HG03095 (cell line): Measurements from ENCODE around the gene CYP2R1.
"Not testable (repeated sequence)": the region's sequence is repeated elsewhere in the genome, so short reads cannot be mapped to it uniquely, and the experiment has no call there.

Experiments used
- ATAC-seq: cut with Tn5 transposase; IDR thresholded peaks from one replicate; pipeline ENCODE4 v1.9.1; 2021; ENCODE audit warnings: moderate library complexity; ENCODE audit not compliant: unreplicated experiment

Gene CYP2R1

GRCh38 chr11:14892577-14892976 is 546 bp upstream of the CYP2R1 start:
- no peak for ATAC-seq

GRCh38 chr11:14891143-14892035 is 642 bp downstream of the CYP2R1 start:
- ATAC-seq = peak; percentile 48

- ATAC-seq = no peak
Observed at GRCh38 chr11:14886513-14886912, 5.5 kb downstream of the CYP2R1 start.

- ATAC-seq = no peak
Observed at GRCh38 chr11:14884667-14885273, 7.3 kb downstream of the CYP2R1 start.

- ATAC-seq = not testable (repeated sequence)
Observed at GRCh38 chr11:14883683-14884082, 8.3 kb downstream of the CYP2R1 start.

- ATAC-seq = no peak
Observed at GRCh38 chr11:14882196-14882595, 9.8 kb downstream of the CYP2R1 start.

GRCh38 chr11:14881576-14882193 is 10.3 kb downstream of the CYP2R1 start:
- ATAC-seq = no peak

GRCh38 chr11:14875163-14875562 is 16.9 kb downstream of the CYP2R1 start:
- ATAC-seq = no peak

- ATAC-seq = no peak
Observed at GRCh38 chr11:14873632-14874031, 18.4 kb downstream of the CYP2R1 start.

GRCh38 chr11:14872032-14872431 is 20.0 kb downstream of the CYP2R1 start:
- no peak for ATAC-seq

GRCh38 chr11:14863775-14864174 is 28.3 kb downstream of the CYP2R1 start:
- not testable (repeated sequence) for ATAC-seq

GRCh38 chr11:14861680-14862079 is 30.4 kb downstream of the CYP2R1 start:
- ATAC-seq = no peak

GRCh38 chr11:14860511-14860910 is 31.5 kb downstream of the CYP2R1 start:
- ATAC-seq = no peak

- ATAC-seq = no peak
Observed at GRCh38 chr11:14858404-14858803, 33.6 kb downstream of the CYP2R1 start.

- ATAC-seq = no peak
Observed at GRCh38 chr11:14857621-14858020, 34.4 kb downstream of the CYP2R1 start.

GRCh38 chr11:14855890-14856289 is 36.1 kb downstream of the CYP2R1 start:
- no peak for ATAC-seq

GRCh38 chr11:14854057-14854456 is 38.0 kb downstream of the CYP2R1 start:
- ATAC-seq = no peak

- no peak for ATAC-seq
Observed at GRCh38 chr11:14852571-14853177, 39.4 kb downstream of the CYP2R1 start.

- no peak for ATAC-seq
Observed at GRCh38 chr11:14842002-14842401, 50.0 kb downstream of the CYP2R1 start.

GRCh38 chr11:14835496-14836492 is 56.2 kb downstream of the CYP2R1 start:
- ATAC-seq = no peak
